ENCODE measurements around the gene XAGE5. TPM values are rescaled to one million over a fixed set of nuclear protein-coding genes. Genes with fewer than 3 reads are reported as not detected.

XAGE5 gene
- total RNA-seq, 1 experiment from 2014 or later: not detected

DNA sequence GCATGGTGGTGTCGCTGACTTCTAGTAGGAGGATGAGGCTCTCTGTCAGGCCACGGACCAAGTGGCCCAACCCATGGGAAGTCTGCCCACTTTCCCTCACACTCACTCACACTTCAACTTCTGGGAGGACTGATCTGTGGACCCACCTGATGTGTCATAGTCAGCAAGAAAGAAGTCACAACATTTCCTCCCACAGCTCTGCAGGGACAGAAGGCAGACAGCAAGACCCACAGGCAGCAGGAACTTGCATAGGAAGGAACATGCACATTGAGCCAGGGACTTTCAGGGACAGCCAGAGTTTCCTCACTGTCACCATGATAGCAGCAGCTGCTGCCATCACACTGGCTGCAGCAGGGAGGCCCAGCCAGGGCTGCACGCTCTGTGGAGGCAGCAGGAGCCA is 19.5 kb downstream of the XAGE5 start:
- H3K14ac ChIP-seq (ENCODE audit: insufficient read depth, low read length): no peak overlapping the region
- no peaks in the 10 kb centered on the region for H3K27me3 ChIP-seq (ENCODE audit: insufficient read depth, low read length)
- H2BK5ac ChIP-seq (ENCODE audit: insufficient read length, low read length): no peak overlapping the region
- no peaks in the 10 kb centered on the region for H3K79me2 ChIP-seq (ENCODE audit: insufficient read depth, low read length)
- no peak overlapping the region for H2BK20ac ChIP-seq (ENCODE audit: low read depth, low read length, poor library complexity, severe bottlenecking)
- Mint-ChIP-seq H3K4me3 (no peak overlapping the region; a peak in 1 of 5 replicates), H3K4me1 (no peaks in the 10 kb centered on the region), H3K27ac (no peak overlapping the region), H3K36me3 (ENCODE audit: insufficient read depth in 1 of 3, low read depth in 3 of 3) (peaks cover 5 to 8% (median 7%) of the 10 kb centered on the region in 3 experiments; a peak in 5 of 7 replicates), H3K9me3 (peaks cover 61 to 71% of the 10 kb centered on the region in 2 experiments), H3K27me3 (ENCODE audit: low read depth) (peaks cover 2% of the 10 kb centered on the region; the same call in 1 of the 2 replicates)
- H2AK5ac ChIP-seq (ENCODE audit: insufficient read length, low read length): no peak overlapping the region
- no peaks in the 10 kb centered on the region for H3K4me1 ChIP-seq (ENCODE audit: insufficient read depth, low read length)
- H3K4ac ChIP-seq (ENCODE audit: low read depth, low read length): no peak overlapping the region
- H3K27ac ChIP-seq (ENCODE audit: insufficient read length, low read depth, low read length): no peak overlapping the region
- H4K20me1 ChIP-seq (ENCODE audit: control insufficient read depth, insufficient read depth, insufficient read length): no peaks in the 10 kb centered on the region
- H3K23ac ChIP-seq (ENCODE audit: insufficient read length, low read depth, low read length): no peak overlapping the region
- no peak overlapping the region for H2BK120ac ChIP-seq (ENCODE audit: low read depth, low read length, poor library complexity, severe bottlenecking)
- H3K4me2 ChIP-seq (ENCODE audit: insufficient read depth, insufficient read length, low read length): no peak overlapping the region
- no peak overlapping the region for H2AFZ ChIP-seq (ENCODE audit: low read length)
- H3K56ac ChIP-seq (ENCODE audit: insufficient read length, low read depth, low read length): no peak overlapping the region
- DNase-seq: no peak
- no peak overlapping the region for H3K18ac ChIP-seq (ENCODE audit: insufficient read length, low read depth, low read length)
- H3K79me1 ChIP-seq (ENCODE audit: insufficient read depth, low read depth, low read length, poor library complexity, severe bottlenecking): no peaks in the 10 kb centered on the region
- no peak overlapping the region for H2BK15ac ChIP-seq (ENCODE audit: low read depth, low read length)
- no peak overlapping the region for H4K5ac ChIP-seq (ENCODE audit: insufficient read length, low read depth, low read length)
- no peak overlapping the region for H2BK12ac ChIP-seq (ENCODE audit: insufficient read length, low read depth, low read length)
- H3K23me2 ChIP-seq (ENCODE audit: insufficient read length, low read depth, low read length, poor library complexity, severe bottlenecking): no peaks in the 10 kb centered on the region
- H4K91ac ChIP-seq (ENCODE audit: insufficient read length, low read depth, low read length): no peak overlapping the region
- H3T11ph ChIP-seq (ENCODE audit: low read length): no peak overlapping the region
- H4K8ac ChIP-seq (replicated peaks; ENCODE audit: insufficient read length, low read depth, low read length): no peak overlapping the region
- no peak overlapping the region for H3K9ac ChIP-seq (ENCODE audit: extremely low read depth, insufficient read length, low read length)
- TF ChIP-seq, protein P1, sequence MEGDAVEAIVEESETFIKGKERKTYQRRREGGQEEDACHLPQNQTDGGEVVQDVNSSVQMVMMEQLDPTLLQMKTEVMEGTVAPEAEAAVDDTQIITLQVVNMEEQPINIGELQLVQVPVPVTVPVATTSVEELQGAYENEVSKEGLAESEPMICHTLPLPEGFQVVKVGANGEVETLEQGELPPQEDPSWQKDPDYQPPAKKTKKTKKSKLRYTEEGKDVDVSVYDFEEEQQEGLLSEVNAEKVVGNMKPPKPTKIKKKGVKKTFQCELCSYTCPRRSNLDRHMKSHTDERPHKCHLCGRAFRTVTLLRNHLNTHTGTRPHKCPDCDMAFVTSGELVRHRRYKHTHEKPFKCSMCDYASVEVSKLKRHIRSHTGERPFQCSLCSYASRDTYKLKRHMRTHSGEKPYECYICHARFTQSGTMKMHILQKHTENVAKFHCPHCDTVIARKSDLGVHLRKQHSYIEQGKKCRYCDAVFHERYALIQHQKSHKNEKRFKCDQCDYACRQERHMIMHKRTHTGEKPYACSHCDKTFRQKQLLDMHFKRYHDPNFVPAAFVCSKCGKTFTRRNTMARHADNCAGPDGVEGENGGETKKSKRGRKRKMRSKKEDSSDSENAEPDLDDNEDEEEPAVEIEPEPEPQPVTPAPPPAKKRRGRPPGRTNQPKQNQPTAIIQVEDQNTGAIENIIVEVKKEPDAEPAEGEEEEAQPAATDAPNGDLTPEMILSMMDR (conservative IDR thresholded peaks at IDR 0.05): no peak
- H3K9me3 ChIP-seq (ENCODE audit: control insufficient read depth, low read depth, low read length): peaks cover 52% of the 10 kb centered on the region
- no CpG with 5 or more reads among the region's 3 CpGs for WGBS (ENCODE audit: extremely low coverage, insufficient read length, low lambda C conversion rate)

Measured in H9 (cell line).